Astrocyte of the cerebellum (primary cell): Measurements from ENCODE around the gene ARID1B.

Experiments used
- DNase-seq: peaks from one replicate; pipeline ENCODE4 v3.0.0-alpha.2; 2011; ENCODE audit warnings: low read depth
- H3K4me3 ChIP-seq: 2 replicates; pipeline ENCODE4 v1.5.1; 2011; ENCODE audit warnings: mild to moderate bottlenecking, low read depth, low read length, moderate library complexity
- CTCF ChIP-seq: IDR thresholded peaks from 2 replicates; pipeline ENCODE4 v1.5.1; 2012; ENCODE audit warnings: low read length, low read depth, moderate library complexity, mild to moderate bottlenecking; ENCODE audit errors: missing control alignments
- in situ Hi-C: cut with HindIII; loops from 2 replicates; pipeline ENCODE4 v1.10.0; 2017; ENCODE audit warnings: low sequenced_read_pairs

The ARID1B gene

DNA sequence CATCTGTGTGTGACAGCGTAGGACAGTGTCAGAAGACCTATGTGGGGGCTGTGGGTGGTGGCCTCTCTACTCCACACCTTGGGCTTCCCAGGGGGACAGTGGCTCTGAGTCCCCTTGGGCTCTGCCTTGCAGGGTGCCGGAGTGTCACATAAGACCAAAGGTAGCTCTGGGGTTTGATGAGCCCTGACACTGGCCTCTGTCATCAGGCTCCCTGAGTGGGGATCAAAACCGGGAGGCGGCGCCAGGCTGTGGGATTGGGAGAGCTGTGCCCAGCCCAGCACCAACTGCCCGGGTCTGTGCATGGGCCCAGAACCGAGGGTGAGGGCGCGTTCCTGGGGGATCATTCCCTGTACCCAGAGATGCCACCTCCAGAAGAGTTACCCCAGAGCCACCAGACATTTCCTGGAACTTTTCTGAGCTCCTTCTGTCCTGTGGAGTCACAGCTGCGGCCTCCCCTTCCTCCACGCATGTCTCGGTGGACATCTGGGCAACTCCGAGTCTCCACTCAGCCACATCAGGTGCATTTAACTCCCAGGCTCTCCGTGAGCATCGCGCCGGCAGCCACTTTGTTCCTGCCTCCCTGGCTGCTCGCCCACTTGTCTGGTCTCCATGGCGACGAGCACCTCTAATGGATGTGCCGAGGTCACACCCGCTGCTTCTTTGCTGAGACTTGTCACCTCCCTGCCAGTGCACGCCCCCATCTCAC lies 451.4 kb downstream of the ARID1B start:
- DNase-seq = no peak
- no peak for TF ChIP-seq CTCF
- in situ Hi-C loops = no loop called here
- H3K4me3 ChIP-seq = no peak overlapping the region

DNA sequence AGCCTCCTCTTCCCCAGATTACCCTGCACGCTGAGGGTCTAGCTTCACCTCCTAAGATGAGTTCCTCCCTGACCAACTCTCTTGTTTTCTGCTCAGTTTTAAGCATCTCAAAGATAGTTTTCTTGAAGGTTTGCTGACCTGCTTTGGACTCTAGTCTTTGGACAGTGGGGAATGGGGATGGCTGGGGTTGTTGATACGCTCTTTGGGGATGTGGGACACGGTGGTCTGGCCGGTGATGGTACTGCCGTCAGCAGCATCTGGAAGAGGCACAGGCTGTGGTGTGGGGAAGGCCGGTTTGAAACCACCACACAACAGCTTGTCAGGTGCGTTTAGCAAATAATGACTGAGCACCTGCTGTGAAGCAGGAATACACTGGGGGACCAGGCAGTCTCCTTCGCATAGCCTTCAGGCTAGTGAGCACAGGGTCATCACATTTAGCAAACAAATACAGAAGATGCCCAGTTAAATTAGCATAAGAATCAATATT lies 452.0 kb downstream of the ARID1B start:
- DNase-seq = no peak
- in situ Hi-C loops = no loop called here
- TF ChIP-seq CTCF = no peak
- H3K4me3 ChIP-seq = no peak overlapping the region

DNA sequence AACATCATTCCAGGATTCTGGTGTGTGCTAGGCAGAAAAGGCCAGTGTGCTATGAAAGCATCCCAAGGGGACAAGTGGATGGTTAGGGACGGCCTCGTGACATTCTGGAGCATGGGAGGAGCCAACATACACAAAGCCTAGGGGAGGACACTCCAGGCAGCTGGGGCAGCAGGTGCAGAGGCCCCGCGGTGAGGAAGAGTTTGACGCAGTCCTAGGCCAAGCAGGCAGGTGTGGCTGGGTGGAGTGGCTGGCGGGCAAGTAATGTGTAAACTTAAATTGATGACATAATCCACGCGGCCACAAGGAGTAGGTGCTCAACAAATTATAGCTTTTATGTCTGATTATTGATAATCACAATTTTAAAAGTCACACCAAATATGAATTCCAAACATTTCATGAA lies 452.5 kb downstream of the ARID1B start:
- in situ Hi-C loops = no loop called here
- no peak for DNase-seq
- TF ChIP-seq CTCF = no peak
- no peak overlapping the region for H3K4me3 ChIP-seq

- TF ChIP-seq CTCF = no peak
- in situ Hi-C loops = no loop called here
Measured at GRCh38 chr6:157230910-157231309, 453.7 kb downstream of the ARID1B start.

DNA sequence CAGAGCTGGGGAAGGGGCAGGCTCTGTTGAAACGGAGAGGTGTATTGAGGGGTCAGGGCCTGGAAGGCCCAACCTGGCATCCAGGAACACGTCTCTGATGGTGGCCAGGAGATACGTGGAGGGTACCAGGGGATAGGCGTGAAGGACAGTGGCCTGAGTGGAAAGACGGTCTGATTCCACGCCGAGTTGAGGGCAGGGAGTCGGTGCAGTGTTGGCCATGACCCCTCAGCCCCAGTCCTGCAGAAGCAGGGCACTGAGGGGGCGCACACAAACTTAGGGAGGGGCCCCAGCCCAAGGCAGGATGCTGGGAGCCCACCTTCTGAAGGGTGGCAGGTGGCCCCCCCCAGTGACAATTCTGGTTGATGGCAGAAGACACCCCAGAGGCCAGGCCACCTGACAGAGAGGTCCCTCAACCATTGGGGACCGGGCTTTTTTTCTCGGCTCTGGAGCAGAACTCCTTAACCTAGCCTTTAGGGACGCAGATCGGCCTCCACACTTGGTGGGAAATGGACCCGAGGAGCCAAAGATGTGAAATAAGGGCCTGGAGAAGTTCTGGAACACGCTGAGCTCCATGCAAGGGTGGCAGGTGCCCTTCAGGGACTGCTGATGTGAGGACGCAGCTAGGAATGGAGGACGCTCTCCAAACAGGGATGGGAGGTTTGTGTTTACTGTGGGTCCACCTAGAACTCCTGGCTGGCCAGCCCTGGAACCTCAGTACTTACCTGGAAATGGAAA lies 455.1 kb downstream of the ARID1B start:
- no peak for TF ChIP-seq CTCF
- DNase-seq = no peak
- in situ Hi-C loops = no loop called here
- no peak overlapping the region for H3K4me3 ChIP-seq

More at GRCh38 chr6:157230910-157231309, 453.7 kb downstream of the ARID1B start:
- H3K4me3 ChIP-seq = no peak overlapping the region
- no peak for DNase-seq

GRCh38 chr6:157233156-157233555 lies 456.0 kb downstream of the ARID1B start:
- in situ Hi-C loops = no loop called here
- no peak overlapping the region for H3K4me3 ChIP-seq
- TF ChIP-seq CTCF = no peak
- DNase-seq = no peak
